Measurements from ENCODE around the gene PALD1.

The PALD1 gene

DNA sequence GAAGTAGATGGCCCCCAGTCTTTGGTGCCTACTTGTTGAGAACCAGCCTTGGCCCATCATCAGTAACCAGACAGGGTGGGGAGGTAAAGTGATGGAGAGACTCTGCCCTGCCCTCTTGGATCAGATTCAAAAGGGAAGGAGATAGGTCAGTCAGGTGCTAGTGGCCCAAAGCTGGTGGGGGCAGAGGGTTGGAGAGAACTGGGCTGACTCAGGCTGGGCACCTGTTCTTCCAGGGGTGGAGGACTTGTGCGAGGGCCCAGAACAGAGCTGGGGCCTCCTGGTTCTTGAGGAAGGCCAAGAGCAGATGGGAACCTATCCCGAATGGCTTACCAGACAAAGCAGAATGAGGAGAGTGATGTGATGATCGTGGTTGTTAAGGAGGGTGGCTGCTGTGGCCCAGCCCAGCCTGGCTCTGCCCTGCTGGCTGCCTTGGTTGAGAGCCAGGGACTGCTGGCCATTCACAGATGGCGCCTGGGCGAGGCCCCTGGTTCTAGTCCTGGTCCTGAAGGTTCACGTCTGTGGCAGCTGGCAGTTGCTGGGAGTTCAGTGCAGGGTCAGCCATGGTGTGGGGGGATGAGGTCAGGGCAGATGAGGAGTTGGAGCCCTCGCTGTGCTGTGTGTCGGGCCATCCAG lies 36.6 kb downstream of the PALD1 start:
- FAIRE-seq (no peak), DNase-seq (ENCODE audit: insufficient read length, low spot score) (no peak)
- TF ChIP-seq, protein P1, sequence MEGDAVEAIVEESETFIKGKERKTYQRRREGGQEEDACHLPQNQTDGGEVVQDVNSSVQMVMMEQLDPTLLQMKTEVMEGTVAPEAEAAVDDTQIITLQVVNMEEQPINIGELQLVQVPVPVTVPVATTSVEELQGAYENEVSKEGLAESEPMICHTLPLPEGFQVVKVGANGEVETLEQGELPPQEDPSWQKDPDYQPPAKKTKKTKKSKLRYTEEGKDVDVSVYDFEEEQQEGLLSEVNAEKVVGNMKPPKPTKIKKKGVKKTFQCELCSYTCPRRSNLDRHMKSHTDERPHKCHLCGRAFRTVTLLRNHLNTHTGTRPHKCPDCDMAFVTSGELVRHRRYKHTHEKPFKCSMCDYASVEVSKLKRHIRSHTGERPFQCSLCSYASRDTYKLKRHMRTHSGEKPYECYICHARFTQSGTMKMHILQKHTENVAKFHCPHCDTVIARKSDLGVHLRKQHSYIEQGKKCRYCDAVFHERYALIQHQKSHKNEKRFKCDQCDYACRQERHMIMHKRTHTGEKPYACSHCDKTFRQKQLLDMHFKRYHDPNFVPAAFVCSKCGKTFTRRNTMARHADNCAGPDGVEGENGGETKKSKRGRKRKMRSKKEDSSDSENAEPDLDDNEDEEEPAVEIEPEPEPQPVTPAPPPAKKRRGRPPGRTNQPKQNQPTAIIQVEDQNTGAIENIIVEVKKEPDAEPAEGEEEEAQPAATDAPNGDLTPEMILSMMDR (IDR thresholded peaks at IDR 0.05; ENCODE audit: insufficient read depth, missing control alignments) = no peak

DNA sequence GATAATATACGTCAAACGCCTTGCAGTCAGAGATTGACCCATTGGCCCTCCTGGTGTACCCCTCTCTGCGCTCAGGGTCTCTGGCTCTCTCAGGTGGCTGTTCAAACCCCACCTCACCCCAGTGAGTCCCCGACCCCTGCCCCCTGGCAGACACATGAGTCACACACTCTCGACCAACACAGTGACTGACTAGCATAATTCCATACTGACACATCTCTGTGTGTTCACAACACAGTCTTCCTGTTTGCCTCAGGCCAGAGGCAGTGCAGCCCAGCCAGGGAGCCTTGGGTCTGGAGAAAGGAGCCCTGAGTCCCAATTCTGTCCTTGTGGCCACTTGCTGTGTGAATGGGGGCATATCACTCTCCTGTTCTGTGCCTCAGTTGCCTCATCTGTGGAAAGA lies 40.1 kb downstream of the PALD1 start:
- DNase-seq (ENCODE audit: insufficient read length, low spot score) = no peak
- TF ChIP-seq, protein P1 (IDR thresholded peaks at IDR 0.05; ENCODE audit: insufficient read depth, missing control alignments) = no peak
- FAIRE-seq = no peak

DNA sequence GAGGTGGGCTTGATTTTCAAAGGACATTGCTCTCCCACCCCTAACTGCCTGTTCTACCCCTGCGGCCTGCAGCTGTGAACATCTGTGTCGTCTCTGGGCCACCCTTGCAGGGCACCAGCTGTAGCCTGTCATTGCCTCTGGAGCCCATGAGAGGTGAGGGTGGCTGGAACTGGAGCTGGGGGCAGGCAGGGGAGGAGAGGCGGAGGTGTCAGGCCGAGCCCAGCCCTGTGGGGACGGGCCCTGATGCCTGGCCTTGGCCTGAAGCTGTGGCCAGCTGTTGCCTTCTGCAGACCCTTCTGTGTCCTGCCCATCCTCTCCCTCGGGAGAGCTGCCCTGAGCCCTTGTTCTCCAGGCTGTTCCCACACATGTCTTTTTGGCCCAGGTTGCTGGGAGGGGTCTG lies 44.5 kb downstream of the PALD1 start:
- no peak for FAIRE-seq
- no peak for DNase-seq (ENCODE audit: insufficient read length, low spot score)
- TF ChIP-seq, protein P1 (IDR thresholded peaks at IDR 0.05; ENCODE audit: insufficient read depth, missing control alignments) = no peak

DNA sequence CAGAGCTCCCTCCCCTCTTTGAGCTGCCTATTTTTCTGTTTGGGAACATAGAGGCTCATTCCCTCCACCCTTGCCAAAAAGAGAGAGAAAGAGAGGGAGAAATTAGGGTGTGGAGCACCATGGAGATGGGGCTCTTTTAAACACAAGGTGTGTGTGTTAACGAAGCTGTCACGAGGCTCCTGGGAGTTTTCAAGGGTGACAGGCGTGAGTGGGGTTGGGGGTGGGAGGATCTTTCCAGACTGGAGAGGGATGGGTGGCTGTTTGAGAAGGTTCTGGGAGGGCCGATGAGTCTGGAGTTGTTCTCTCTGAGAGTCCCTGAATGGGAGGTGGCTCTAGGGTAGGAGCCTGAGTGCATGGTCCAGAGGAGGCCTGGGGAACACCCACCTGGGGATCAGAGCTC lies 45.0 kb downstream of the PALD1 start:
- TF ChIP-seq, protein P1 (IDR thresholded peaks at IDR 0.05; ENCODE audit: insufficient read depth, missing control alignments) = no peak
- FAIRE-seq (no peak), DNase-seq (ENCODE audit: insufficient read length, low spot score) (no peak)

DNA sequence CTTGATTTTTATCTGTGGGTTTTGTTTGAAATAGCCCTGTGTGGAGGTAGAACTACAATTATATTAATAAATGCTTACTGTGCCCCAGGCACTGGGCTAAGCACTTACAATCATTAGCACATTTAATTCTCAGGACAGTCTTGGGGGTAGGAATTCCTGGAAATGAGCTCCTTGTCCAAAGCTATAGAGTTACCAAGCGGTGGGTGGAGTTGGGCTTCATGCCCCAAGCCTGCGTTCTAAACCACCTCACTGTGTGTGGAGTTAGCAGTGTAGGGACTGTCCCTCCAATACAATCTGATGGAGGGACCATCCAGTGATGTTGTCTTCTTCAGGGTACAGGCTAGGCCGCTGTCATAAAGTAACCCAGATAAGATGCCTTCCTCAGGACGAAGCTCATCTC lies 49.7 kb downstream of the PALD1 start:
- DNase-seq (ENCODE audit: insufficient read length, low spot score) (no peak), FAIRE-seq (no peak)
- TF ChIP-seq, protein P1 (IDR thresholded peaks at IDR 0.05; ENCODE audit: insufficient read depth, missing control alignments) = no peak

DNA sequence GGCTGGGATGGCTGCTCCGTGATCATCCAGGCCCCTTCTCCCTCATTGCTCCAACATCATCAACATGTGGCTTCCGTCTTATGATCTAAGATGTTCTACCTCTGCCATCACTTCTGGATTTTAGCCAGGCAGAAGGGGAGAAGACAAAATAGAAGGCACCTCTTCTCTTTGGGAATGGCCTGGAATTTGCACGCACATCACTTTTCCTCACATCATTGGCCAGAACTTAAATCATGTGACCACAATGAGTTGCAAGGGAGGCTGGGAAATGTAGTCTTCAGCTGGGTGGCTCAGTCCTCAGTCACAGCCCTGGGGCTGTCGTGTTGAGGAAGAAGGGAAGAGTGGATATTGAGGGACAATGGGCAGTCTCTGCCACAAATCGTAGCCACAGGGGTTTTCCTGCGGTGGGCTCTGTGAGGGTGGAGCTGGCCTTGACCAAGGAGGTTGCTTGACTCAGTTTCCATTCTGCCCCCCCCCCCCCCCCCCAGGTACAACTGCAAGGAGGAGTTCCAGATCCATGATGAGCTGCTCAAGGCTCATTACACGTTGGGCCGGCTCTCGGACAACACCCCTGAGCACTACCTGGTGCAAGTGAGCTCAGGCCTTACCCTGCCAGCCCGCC lies 50.3 kb downstream of the PALD1 start:
- DNase-seq (ENCODE audit: insufficient read length, low spot score) (no peak), FAIRE-seq (no peak)
- TF ChIP-seq, protein P1 (IDR thresholded peaks at IDR 0.05; ENCODE audit: insufficient read depth, missing control alignments) = no peak

DNA sequence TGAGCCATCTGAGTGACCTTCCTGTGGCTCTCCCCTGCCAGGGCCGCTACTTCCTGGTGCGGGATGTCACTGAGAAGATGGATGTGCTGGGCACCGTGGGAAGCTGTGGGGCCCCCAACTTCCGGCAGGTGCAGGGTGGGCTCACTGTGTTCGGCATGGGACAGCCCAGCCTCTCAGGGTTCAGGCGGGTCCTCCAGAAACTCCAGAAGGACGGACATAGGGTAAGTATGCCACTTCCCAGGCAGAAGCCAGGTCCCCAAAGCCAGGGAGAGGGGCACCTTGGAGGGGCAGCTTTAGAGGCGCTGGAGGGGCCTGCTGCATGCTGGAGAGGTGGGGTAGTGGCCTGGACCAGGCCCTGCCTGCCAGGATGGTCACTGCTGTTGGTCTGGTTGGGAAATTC lies 51.3 kb downstream of the PALD1 start:
- TF ChIP-seq, protein P1 (IDR thresholded peaks at IDR 0.05; ENCODE audit: insufficient read depth, missing control alignments) = no peak
- FAIRE-seq (no peak), DNase-seq (ENCODE audit: insufficient read length, low spot score) (no peak)

Data from D721Med (cell line).